IMR-90 (cell line): ENCODE measurements around the gene NUP88.

ENCODE experiments used
- CTCF ChIP-seq: conservative IDR thresholded peaks from 2 replicates; pipeline ENCODE4 v1.5.1; 2012; ENCODE audit warnings: mild to moderate bottlenecking, low read depth, low read length, improper control_type of control experiment
- MXI1 ChIP-seq: IDR thresholded peaks from 2 replicates; pipeline ENCODE4 v1.6.1; 2012; ENCODE audit warnings: low read depth, mild to moderate bottlenecking, low read length, moderate library complexity, borderline replicate concordance
- POLR2A ChIP-seq: IDR thresholded peaks from 2 replicates; pipeline ENCODE4 v1.6.1; 2012; ENCODE audit warnings: mild to moderate bottlenecking, low read depth, low read length
- USF2 ChIP-seq: fragments of 150-350 bp; IDR thresholded peaks from 2 replicates; pipeline ENCODE4 v1.6.1; 2017; ENCODE audit warnings: mild to moderate bottlenecking, antibody characterized with exemption, low read length, low read depth

GRCh38 chr17:5410594-5411272, 8.7 kb downstream of the NUP88 start:
- TF ChIP-seq MXI1 (no peak), USF2 (no peak), POLR2A (no peak), CTCF (no peak)
